Left cardiac atrium (tissue), 4 donors: ENCODE results near the gene PIK3R2. TPM values are rescaled to one million over a fixed set of nuclear protein-coding genes. Genes with fewer than 3 reads are reported as not detected.
A peak's percentile ranks its signal among the peaks of the same experiment; 100 is the strongest.

Experiments used
- ATAC-seq, 2 donors: fragments of 200-7000 bp; cut with Tn5 transposase; one replicate each; pipeline ENCODE4 v1.9.1; 2020; ENCODE audit warnings: mild to moderate bottlenecking in 2 of 2, moderate library complexity in 2 of 2
- DNase-seq: peaks from one replicate; pipeline ENCODE4 v3.0.0-alpha.2; 2020
- intact Hi-C, 2 donors: fragments of 100-400 bp; cut with DNase I; formaldehyde crosslinking; loops; one replicate each; pipeline versions ENCODE4 v1.14.1 to v1.15.1; 2022 to 2023
- total RNA-seq, 2 donors: library from RNA; stranded (reverse); fragmentation: NEBNext Ultra II Directional; extraction: Animal tissue kit (Norgen Biotek cat#: 25700); gene quantifications; one replicate each; pipeline ENCODE4 v1.2.1, GENCODE V29; 2021
- donor health status: DM: no; HTN: yes; CAD: no.
- donor health status: DM: no; HTN: yes; CAD: no; lungs with severe emphysema.
- donor health status: DM: yes; HTN: yes; CAD: no.
- donor health status: Dilated cardiomyopathy.

The PIK3R2 gene
- total RNA-seq, 2 donors from 2014 or later: 22.1 to 24.5 TPM

DNA sequence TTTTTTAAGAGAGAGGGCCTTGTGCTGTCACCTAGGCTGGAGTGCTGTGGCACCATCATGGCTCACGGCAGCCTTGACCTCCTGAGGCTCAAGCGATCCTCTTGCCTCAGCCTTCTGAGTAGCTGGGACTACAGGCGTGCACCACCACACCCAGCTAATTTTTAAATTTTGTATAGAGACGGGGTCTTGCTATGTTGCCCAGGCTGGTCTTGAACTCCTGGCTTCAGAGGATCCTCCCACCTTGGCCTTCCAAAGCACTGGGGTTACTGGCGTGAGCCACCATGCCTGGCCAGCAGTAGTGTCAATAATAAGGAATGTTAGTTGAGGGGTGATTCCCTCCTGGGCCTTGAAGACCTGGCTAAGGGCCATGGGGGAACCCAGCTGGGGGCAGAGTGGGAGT lies 31.8 kb upstream of the PIK3R2 start:
- intact Hi-C loops: no loop called here
- ATAC-seq: no peak
- DNase-seq: no peak

DNA sequence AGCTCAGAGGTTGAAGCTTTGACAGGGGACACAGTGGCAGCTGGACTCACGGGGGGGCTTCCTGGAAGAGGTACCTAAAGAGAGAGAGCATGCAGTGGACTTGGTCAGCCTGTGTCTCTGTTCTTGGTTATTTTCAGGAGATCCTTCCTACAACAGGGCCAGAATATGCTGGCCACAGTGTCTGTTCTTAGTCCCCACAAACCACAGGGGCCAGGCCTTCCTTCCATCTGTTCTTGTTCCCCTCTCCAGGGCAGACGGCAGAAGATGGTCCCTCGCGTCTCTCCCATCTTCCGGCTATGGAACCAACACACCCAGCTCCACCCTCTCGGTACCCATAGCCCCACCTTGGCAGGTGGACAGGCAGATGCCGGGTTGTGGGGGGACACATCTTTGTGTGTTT lies 30.5 kb upstream of the PIK3R2 start:
- intact Hi-C loops: no loop called here
- ATAC-seq (no peak), DNase-seq (no peak)

DNA sequence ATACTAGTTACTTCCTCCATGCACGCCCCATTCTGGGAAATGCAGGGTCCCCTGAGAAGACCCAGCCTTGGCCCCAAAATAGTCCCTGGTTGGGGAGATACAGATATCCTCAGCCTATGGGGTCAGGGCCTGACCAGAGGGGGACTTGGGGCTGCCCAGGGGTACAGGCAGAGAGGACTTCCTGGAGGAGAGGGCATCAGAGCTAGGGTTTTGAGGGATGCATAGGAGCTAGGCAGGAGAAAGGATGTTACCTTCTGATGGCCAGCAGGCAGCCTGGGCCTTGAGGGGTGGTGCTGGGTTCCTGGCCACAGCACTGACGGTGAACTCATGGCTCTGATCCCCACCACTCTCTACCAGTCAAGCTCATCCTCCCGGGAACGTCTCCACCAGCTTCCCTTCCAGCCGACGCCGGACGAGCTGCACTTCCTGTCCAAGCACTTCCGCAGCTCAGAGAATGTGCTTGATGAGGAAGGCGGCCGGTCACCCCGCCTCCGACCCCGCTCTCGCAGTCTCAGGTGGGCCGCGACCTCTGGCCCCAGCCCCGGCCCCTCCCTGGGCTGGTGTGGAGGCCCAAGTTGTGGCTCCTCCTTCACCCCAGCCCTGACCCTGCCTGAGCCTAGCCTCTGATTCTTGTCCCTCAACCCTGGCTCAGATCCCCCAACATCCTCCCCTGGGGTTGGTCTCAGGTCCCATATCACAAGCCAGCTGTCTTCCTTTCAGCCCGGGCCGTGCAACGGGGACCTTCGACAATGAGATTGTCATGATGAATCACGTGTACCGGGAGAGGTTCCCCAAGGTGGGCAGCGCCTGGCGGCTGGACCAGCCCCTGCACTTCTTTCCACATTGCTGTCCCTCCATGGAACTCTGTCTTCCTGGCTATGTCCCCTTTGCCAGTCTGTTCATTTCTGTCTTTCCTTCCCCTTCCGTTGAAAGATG lies 29.8 kb upstream of the PIK3R2 start:
- intact Hi-C loops: no loop called here
- DNase-seq (no peak), ATAC-seq (peak in 1 of 2 donors; percentile 25)

DNA sequence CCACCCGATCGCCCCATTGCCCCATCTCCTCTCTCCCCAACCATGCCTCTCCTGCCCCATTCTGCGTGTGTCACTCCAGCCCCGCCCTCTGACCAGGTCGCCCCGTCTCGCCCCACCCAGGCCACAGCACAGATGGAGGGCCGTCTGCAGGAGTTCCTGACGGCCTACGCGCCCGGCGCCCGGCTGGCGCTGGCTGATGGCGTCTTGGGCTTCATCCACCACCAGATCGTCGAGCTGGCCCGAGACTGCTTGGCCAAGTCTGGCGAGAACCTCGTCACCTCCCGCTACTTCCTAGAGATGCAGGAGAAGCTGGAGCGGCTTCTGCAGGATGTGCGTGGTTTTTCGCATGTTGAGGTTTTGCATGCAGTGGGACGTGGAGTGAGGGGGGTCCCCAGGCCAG lies 29.1 kb upstream of the PIK3R2 start:
- no peak for ATAC-seq
- intact Hi-C loops: no loop called here
- DNase-seq: no peak

DNA sequence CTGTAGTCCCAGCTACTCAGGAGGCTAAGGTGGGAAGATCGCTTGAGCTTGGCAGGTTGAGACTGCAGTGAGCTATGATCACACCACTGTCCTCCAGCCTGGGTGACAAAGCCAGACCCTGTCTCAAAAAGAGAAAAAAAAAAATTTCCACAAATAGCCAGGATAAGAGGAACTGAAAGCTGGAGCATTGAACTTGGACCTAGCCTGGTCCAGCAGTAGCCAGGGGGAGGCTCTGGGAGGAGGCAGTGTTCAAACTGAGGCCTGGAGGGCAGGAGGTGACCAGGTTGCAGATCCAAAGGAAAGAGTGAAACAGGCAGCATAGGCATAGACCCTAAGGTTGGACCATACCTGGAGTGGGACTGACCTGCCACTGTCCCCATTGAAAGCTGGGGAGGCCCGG lies 26.9 kb upstream of the PIK3R2 start:
- intact Hi-C loops: no loop called here
- DNase-seq (no peak), ATAC-seq (no peak)

DNA sequence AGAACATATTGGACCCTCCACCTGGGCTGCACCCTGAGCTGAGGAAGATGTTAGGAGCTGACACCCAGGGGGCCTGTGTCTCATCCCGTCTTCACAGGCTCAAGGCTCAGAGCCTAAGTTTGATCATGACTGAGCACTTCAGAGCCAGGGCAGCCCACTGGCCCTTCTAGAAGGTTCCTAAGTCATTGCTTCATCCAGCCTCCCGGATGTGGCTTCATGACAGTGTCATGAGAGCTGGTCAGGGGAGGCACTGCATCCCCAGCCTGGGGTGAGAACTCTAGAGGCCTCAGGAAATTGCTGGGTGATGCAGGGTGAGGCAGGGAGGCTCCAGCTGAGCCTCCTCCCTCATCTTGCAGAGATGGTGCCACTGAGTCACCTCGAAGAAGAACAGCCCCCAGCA lies 24.9 kb upstream of the PIK3R2 start:
- no peak for ATAC-seq
- intact Hi-C loops: no loop called here
- DNase-seq: no peak

DNA sequence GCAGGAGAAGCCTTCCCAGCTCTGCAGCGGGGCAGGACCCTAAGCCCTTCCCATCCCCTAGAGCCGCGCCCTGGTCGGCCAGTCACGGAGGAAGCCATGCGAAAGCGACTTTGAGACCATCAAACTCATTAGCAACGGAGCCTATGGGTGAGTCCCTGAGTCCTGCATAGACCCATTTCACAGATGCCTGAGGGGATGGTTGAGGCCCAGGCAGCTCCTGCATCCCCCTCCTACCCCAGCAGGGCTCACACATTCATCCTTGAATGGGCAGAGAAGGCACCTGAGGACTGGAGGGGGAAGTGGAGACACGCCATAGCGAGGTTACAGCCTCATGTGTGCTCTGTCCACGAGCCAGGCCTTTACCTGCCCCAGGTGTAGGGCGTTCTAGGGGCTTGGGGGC lies 24.2 kb upstream of the PIK3R2 start:
- no peak for DNase-seq
- ATAC-seq: no peak
- intact Hi-C loops: no loop called here

DNA sequence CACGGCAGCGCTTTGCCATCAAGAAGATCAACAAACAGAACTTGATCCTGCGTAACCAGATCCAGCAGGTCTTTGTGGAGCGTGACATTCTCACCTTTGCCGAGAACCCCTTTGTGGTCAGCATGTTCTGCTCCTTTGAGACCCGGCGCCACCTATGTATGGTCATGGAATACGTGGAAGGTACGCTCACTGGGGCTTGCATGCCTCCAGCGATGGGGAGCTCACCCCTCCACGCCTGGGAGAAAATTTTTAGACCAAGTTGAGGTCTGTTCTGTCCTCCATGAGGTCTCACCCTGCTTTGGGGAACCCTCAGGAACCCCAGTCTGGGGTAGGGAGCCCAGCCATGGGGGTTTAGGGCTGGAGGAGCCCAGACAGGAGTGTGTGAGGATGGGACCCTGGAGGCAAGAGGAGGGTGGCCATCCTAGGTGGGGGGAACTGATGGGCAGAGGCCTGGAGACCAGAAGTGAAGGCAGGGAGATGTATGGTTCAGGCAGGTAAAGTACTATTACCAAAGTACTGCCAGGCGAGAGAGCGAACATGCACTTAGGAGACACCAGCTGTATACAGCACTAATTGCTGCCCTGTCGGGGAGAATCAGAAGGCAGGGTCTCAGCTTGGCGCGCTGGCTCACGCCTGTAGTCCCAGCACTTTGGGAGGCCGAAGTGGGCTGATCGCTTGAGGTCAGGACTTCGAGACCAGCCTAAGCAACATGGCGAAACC lies 22.3 kb upstream of the PIK3R2 start:
- DNase-seq (no peak), ATAC-seq (no peak)
- intact Hi-C loops: no loop called here

DNA sequence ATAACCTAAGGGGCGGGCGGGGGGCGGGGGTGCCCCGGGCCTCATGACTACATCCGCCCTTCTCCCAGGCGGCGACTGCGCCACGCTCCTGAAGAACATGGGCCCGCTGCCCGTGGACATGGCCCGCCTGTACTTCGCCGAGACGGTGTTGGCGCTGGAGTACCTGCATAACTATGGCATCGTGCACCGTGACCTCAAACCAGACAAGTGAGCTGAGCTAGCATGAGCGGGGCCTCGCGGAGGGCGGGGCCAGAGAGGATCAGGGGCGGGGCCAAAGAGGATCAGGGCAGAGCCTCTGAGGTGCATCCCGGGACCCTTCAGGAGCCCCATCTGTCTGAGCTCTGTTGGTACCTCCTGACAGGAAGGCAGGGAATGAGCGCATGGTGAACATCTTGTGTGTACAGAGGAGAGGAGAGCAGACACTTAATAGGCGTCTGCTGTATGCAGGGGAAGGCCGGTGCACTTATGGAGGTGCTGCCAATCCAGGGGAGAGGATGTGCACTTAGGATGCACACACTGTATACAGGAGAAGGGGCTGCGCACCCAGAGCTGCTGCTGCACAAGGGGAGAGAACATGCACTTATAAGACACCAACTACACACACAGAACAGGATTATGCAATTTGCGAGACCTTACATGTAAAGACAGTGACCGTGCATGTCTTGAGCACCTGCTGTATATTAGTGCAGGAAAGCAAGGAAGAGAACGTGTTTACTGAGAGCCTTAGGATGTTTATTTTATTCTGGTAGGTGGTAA lies 20.9 kb upstream of the PIK3R2 start:
- DNase-seq: no peak
- intact Hi-C loops: no loop called here
- ATAC-seq: no peak

DNA sequence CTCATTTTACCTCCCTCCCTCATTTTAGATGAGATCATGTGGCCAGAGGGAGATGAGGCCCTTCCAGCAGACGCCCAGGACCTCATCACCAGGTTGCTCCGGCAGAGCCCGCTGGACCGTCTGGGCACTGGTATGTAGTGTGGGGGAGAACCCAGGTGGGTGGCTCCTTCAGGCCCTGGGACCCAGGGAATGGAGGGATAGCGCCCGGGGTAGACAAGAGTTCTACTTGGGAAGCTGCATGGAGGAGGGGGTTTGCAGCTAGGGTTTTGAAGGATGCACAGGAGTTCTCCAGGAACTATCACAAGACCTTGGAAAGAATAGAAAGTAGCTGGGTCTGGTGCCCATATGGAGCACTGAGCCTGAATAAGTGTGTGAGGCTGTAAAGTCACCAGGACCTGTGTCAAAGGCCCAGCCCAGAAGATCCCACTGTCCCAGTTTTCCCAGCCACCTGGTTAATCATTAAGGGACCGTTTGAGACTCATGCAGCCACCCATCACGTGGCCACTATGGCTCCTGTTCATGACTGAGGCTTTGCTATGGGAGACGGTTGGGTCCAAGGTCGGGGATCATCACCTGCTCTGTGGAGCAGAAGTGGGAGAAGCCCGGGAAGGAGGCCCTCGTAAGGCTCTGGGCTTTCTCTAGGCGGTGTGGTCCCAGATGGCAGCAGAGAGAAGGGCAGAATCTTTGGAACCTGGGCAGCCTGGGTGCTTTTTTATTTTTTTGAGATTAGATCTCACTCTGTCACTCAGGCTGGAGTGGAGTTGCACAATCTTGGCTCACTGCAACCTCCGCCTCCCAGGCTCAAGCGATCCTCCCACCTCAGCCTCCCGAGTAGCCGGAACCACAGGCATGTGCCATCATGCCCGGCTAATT lies 17.0 kb upstream of the PIK3R2 start:
- ATAC-seq (no peak), DNase-seq (no peak)
- intact Hi-C loops: no loop called here

DNA sequence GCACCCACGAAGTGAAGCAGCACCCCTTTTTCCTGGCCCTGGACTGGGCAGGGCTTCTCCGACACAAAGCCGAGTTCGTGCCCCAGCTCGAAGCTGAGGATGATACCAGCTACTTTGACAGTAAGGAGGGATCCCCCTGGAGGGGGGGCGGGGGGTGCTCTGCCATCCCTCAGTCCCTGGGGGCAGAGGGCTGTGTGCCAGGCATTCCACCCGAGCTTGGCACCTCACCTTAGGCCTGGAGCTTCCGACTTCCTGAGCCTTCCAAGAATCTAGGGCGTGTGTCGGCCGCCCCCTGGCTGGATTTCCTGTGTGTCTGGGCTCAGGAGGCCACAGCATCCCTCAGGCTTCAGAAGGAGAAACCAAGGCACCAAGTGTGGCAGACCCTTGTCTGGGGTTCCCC lies 15.7 kb upstream of the PIK3R2 start:
- intact Hi-C loops: no loop called here
- DNase-seq (no peak), ATAC-seq (no peak)

DNA sequence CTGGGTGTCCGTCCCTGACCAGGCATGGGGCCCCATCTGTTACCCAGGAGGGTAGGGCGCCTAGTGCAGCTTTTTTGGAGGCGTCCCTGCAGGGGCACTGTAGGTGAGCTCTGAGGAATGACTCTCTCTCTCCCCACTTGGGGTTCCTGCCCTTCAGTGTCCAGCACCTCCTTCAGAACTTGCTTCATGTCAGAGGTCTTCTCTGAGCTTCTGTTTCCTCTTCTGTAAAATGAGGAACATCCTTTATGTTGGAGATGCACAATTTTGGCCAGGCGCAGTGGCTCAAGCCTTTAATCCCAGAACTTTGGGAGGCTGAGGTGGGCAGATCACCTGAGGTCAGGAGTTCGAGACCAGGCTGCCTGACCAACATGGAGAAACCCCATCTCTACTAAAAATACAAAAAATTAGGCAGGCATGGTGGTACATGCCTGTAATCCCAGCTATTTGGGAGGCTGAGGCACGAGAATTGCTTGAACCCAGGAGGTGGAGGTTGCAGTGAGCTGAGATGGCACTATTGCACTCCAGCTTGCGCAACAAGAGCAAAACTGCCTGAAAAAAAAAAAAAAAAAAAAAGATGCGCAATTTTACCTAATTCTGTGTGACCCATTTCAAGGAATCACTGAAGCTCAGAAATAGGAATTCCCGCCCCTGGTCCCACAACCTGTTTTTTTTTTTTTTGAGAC lies 15.2 kb upstream of the PIK3R2 start:
- DNase-seq: no peak
- intact Hi-C loops: no loop called here
- ATAC-seq: no peak

DNA sequence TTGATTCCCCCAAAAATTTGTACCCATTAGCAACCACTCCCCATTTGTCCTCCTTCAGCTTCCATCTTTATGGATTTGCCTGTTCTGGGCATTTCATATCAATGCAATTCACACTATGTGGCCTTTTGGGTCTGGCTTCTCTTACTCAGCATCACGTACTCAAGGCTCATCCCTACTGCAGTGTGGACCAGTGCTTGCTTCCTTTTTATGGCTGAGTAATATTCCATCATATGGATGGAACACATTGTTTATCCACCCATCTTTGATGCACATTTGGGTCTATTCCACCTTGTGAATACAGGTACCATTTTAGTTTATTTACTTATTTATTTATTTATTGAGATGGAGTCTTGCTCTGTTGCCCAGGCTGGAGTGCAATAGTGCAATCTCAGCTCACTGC lies 12.5 kb upstream of the PIK3R2 start:
- ATAC-seq (no peak), DNase-seq (no peak)
- intact Hi-C loops: no loop called here

DNA sequence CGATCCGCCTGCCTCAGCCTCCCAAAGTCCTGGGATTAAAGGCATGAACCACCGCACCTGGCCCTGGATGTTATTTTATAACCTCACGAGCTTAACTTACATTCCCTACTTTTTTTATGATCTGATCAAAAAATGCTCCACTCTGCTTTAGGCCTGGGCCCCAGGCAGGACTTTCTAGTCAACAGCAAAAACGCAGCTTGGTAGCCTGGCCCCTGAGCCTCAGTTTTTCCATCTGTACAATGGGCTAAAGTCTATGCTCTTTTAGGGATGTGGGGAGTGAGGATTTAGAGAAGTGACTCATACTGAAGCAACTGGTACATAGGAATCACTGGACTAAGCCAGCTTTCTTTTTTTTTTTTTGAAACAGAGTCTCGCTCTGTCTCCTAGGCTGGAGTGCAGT lies 11.9 kb upstream of the PIK3R2 start:
- no peak for ATAC-seq
- DNase-seq: no peak
- intact Hi-C loops: no loop called here

DNA sequence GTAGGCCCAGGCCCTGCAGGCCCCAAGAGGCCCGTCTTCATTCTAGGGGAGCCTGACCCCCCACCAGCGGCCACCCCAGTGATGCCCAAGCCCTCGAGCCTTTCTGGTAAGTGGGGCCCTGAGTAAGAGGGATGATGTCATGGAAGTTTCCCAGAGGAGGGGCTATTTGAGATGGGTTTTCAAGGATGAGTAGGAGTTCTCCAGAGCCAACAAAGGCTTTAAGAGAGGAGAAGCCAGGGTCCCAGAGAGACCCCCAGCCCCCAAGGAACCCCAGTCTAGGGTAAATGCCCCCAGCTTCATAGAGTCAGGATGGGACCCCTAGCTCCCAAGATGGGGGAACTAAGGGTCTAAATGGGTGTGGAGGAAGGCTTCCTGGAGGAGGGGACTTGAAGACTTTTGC lies 9.1 kb upstream of the PIK3R2 start:
- intact Hi-C loops: no loop called here
- ATAC-seq: no peak

DNA sequence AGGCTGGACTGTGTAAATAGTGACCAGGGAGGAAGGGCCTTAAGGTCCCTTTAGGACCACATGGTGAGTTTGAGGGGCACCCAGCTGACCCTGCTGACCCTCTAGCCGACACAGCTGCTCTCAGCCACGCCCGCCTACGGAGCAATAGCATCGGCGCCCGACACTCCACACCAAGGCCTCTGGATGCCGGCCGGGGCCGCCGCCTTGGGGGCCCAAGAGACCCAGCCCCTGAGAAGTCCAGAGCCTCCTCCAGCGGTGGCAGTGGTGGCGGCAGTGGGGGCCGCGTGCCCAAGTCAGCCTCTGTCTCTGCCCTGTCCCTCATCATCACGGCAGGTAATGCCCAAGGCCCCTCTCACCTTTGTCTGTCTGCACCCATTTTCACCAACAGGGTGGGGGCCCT lies 8.6 kb upstream of the PIK3R2 start:
- no peak for ATAC-seq
- DNase-seq: no peak
- intact Hi-C loops: no loop called here

More for the DNA sequence above, 9.1 kb upstream of the PIK3R2 start:
- DNase-seq: no peak

DNA sequence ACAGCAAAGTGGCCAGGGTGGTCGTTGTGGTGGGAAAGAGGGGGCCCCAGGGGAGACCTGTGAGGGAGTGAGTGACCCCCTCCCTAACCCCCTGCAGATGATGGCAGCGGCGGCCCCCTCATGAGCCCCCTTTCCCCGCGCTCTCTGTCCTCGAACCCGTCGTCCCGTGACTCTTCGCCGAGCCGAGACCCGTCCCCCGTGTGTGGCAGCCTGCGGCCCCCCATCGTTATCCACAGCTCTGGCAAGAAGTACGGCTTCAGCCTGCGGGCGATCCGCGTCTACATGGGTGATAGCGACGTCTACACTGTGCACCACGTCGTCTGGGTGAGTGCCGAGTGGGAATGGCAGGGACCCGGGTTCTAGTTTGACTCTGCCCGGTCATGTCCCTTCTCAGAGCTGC lies 8.1 kb upstream of the PIK3R2 start:
- intact Hi-C loops: no loop called here
- DNase-seq (no peak), ATAC-seq (no peak)

DNA sequence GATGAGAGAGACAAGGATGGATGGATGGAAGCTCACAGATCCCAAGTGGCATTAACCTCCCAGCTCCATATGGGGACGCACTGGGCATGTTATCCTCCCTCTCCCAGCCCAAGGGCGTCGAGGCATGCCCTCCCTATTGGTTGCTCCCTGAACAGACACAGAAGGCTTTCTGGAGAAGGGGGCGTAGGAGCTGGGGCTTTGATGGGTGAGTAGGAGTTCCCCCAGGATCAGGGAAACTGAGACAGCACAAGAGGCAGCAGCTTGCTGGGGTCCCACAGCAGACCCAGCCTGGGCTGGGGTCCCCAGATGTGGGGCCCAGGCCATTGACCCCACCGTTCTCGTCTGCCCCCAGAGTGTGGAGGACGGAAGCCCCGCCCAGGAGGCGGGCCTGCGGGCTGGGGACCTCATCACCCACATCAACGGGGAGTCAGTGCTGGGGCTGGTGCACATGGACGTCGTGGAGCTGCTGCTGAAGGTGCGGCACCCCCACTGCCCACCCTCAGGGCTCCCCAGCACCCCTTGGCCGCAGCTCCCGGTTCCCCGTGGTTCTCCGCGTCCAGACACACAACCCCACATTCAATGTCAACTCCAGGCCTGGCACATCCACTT lies 7.5 kb upstream of the PIK3R2 start:
- ATAC-seq (no peak), DNase-seq (no peak)
- intact Hi-C loops: no loop called here
